GM23338 (cell line): ENCODE data around the gene AIRE. TPM values are rescaled to one million over a fixed set of nuclear protein-coding genes. Genes with fewer than 3 reads are reported as not detected.

Source experiments
- ATAC-seq: fragments of 200-7000 bp; cut with Tn5 transposase; 3 replicates; pipeline ENCODE4 v1.9.1; 2020
- DNase-seq: peaks from one replicate; pipeline ENCODE4 v3.0.0-alpha.2; 2015; ENCODE audit warnings: low spot score
- H2AFZ ChIP-seq: fragments of 200-600 bp; sonication (generic); 2 replicates; pipeline ENCODE4 v1.8.0; 2016; ENCODE audit warnings: antibody characterized with exemption, mild to moderate bottlenecking, moderate library complexity
- H3F3A ChIP-seq: fragments of 200-600 bp; sonication (generic); replicated peaks from 2 replicates; pipeline ENCODE4 v1.8.0; 2017; ENCODE audit warnings: antibody characterized with exemption, mixed run types, low read depth
- H3K27ac ChIP-seq: fragments of 200-600 bp; sonication (generic); 2 replicates; pipeline ENCODE4 v1.6.1; 2016; ENCODE audit warnings: low read depth
- H3K27me3 ChIP-seq: fragments of 200-600 bp; sonication (generic); 2 replicates; pipeline ENCODE4 v1.8.0; 2016; ENCODE audit warnings: mild to moderate bottlenecking, mixed run types, moderate library complexity; ENCODE audit not compliant: insufficient read depth
- H3K36me3 ChIP-seq: fragments of 200-600 bp; sonication (generic); 2 replicates; pipeline ENCODE4 v1.8.0; 2016; ENCODE audit warnings: mild to moderate bottlenecking; ENCODE audit not compliant: insufficient read depth
- H3K4me1 ChIP-seq: fragments of 200-600 bp; sonication (generic); 2 replicates; pipeline ENCODE4 v1.8.0; 2016; ENCODE audit warnings: mild to moderate bottlenecking, moderate library complexity; ENCODE audit not compliant: insufficient read depth
- H3K4me2 ChIP-seq: fragments of 200-600 bp; sonication (generic); 2 replicates; pipeline ENCODE4 v1.7.1; 2017; ENCODE audit warnings: mixed run types
- H3K4me3 ChIP-seq: fragments of 200-600 bp; sonication (generic); 2 replicates; pipeline ENCODE4 v1.6.1; 2016; ENCODE audit warnings: mixed run types
- H3K79me2 ChIP-seq: fragments of 200-600 bp; sonication (generic); replicated peaks from 2 replicates; pipeline ENCODE4 v1.8.0; 2017; ENCODE audit warnings: mild to moderate bottlenecking; ENCODE audit not compliant: insufficient read depth
- H3K9me2 ChIP-seq: fragments of 200-600 bp; sonication (generic); 2 replicates; pipeline ENCODE4 v1.8.0; 2017; ENCODE audit not compliant: insufficient read depth
- H4K20me1 ChIP-seq: fragments of 200-600 bp; sonication (generic); replicated peaks from 2 replicates; pipeline ENCODE4 v1.8.0; 2017; ENCODE audit warnings: mild to moderate bottlenecking; ENCODE audit not compliant: insufficient read depth
- H3K27ac Mint-ChIP-seq: 2 replicates; pipeline ENCODE4 v1.8.0; 2020; ENCODE audit warnings: inconsistent platforms, mild to moderate bottlenecking, moderate library complexity, mixed read lengths
- H3K27me3 Mint-ChIP-seq: 3 replicates; pipeline ENCODE4 v1.8.0; 2022; ENCODE audit warnings: low read depth, mild to moderate bottlenecking, moderate library complexity, mixed read lengths, inconsistent platforms; ENCODE audit not compliant: insufficient read depth, poor library complexity
- H3K36me3 Mint-ChIP-seq: 3 replicates; pipeline ENCODE4 v1.8.0; 2021; ENCODE audit warnings: low read depth, mild to moderate bottlenecking, inconsistent platforms, moderate library complexity, mixed read lengths
- H3K4me1 Mint-ChIP-seq: 3 replicates; pipeline ENCODE4 v1.8.0; 2020; ENCODE audit warnings: mild to moderate bottlenecking, inconsistent platforms, mixed read lengths
- H3K4me3 Mint-ChIP-seq: 3 replicates; pipeline ENCODE4 v1.8.0; 2021; ENCODE audit warnings: moderate library complexity, mild to moderate bottlenecking, inconsistent platforms, mixed read lengths
- H3K9me3 Mint-ChIP-seq: 3 replicates; pipeline ENCODE4 v1.8.0; 2020; ENCODE audit warnings: moderate library complexity, mild to moderate bottlenecking, inconsistent platforms, mixed read lengths
- CREB1 ChIP-seq: fragments of 250-450 bp; sonication (Bioruptor Pico); IDR thresholded peaks from 2 replicates; pipeline ENCODE4 v1.5.0; 2020; ENCODE audit warnings: low read depth, mild to moderate bottlenecking, moderate library complexity
- CTCF ChIP-seq, 2 experiments: fragments of 200-600 bp in 1 of 2; sonication (generic) in 1 of 2; conservative IDR thresholded peaks; 2 replicates each; pipeline versions ENCODE4 v1.5.1 to v1.6.1; 2016 to 2017; ENCODE audit warnings: antibody characterized with exemption in 2 of 2, low read depth in 2 of 2, mild to moderate bottlenecking in 2 of 2, moderate library complexity in 1 of 2
- JUNB ChIP-seq: IDR thresholded peaks from one replicate; pipeline ENCODE4 v1.6.1; 2016; ENCODE audit warnings: antibody characterized with exemption; ENCODE audit not compliant: unreplicated experiment
- NANOG ChIP-seq: IDR thresholded peaks from 2 replicates; pipeline ENCODE4 v1.6.1; 2016; ENCODE audit warnings: antibody characterized with exemption, borderline replicate concordance
- POLR2AphosphoS5 ChIP-seq: IDR thresholded peaks from 2 replicates; pipeline ENCODE4 v1.6.1; 2016; ENCODE audit warnings: antibody characterized with exemption, low read depth
- REST ChIP-seq: IDR thresholded peaks from one replicate; pipeline ENCODE4 v1.6.1; 2018; ENCODE audit warnings: antibody characterized with exemption; ENCODE audit not compliant: unreplicated experiment
- STAT1 ChIP-seq: IDR thresholded peaks from one replicate; pipeline ENCODE4 v1.6.1; 2016; ENCODE audit warnings: antibody characterized with exemption; ENCODE audit not compliant: unreplicated experiment
- ZNF331 ChIP-seq: fragments of 250-450 bp; sonication (Bioruptor Pico); IDR thresholded peaks from 2 replicates; pipeline ENCODE4 v1.5.0; 2020; ENCODE audit warnings: low read depth, mild to moderate bottlenecking, moderate library complexity
- polyA plus RNA-seq: library from polyadenylated mRNA; unstranded; fragments of >200 nt; fragmentation: Nextera tagmentation; extraction: Ambion mirVana; gene quantifications from 2 replicates; pipeline ENCODE4 v1.2.1, GENCODE V29; 2016
- total RNA-seq: library from RNA; depleted of rRNA; stranded (reverse); fragments of >200 nt; shearing (Covaris generic); gene quantifications from 2 replicates; pipeline ENCODE4 v1.2.3, GENCODE V29; 2014
- TF ChIP-seq, protein P1 (sequence below): IDR thresholded peaks from 2 replicates; pipeline ENCODE4 v1.6.1; 2016; ENCODE audit warnings: antibody characterized with exemption

AIRE gene
- total and polyA plus RNA-seq, 2 experiments from 2014 or later: 0.10 TPM; not detected in 1

DNA sequence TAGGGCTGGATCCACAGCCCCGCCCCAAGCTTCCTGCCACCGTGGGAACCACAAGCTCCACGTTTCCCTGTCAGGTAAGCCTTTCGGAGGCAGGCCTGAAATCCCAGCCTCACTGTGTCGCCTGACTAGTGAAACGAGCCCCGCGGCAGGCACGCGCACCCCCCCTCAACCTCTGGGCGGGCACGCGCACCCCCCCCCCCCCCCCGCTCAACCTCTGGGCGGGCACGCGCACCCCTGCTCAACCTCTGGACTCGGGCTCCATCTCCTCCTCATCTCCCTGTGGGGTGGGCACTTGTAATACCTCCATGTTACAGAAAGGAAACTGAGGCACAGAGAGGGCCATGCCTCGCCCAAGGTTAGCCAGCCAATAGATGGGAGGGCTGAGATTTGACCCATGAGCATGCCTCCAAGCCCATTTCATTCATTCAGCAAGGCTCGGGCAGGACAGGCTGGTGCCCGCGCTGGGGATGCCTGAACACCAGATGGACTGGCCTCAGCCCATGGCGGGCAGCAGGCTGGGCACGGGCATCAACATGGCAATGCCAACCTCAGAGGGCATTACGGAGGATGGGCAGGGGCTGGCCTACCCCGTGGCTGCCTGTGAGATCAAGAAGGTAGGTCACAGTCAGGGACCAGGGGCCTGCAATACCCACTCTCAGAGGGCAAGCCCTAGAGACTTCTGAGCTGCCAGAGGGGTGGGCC is 48.8 kb downstream of the AIRE start:
- Histone ChIP-seq H3F3A (peaks cover 5% of the 10 kb centered on the region; the same call in 1 of the 2 replicates), H3K4me1 (no peaks in the 10 kb centered on the region), H3K4me2 (no peak overlapping the region), H3K27ac (no peak overlapping the region), H3K79me2 (no peaks in the 10 kb centered on the region), H3K27me3 (no peaks in the 10 kb centered on the region), H3K9me2 (no peaks in the 10 kb centered on the region), H3K36me3 (no peaks in the 10 kb centered on the region), H2AFZ (no peak overlapping the region), H3K4me3 (no peak overlapping the region), H4K20me1 (no peaks in the 10 kb centered on the region)
- no peaks in the 10 kb centered on the region for H3K9me3 Mint-ChIP-seq
- peaks cover 6% of the 10 kb centered on the region for H3K27me3 Mint-ChIP-seq
- no peak for DNase-seq
- H3K36me3 Mint-ChIP-seq: no peaks in the 10 kb centered on the region; the same call in 2 of the 3 replicates
- no peak for ATAC-seq
- H3K4me3 Mint-ChIP-seq: no peak overlapping the region
- H3K4me1 Mint-ChIP-seq: peaks cover 8% of the 10 kb centered on the region
- no peak overlapping the region for H3K27ac Mint-ChIP-seq
- TF ChIP-seq POLR2AphosphoS5: no peak
- TF ChIP-seq, protein P1, sequence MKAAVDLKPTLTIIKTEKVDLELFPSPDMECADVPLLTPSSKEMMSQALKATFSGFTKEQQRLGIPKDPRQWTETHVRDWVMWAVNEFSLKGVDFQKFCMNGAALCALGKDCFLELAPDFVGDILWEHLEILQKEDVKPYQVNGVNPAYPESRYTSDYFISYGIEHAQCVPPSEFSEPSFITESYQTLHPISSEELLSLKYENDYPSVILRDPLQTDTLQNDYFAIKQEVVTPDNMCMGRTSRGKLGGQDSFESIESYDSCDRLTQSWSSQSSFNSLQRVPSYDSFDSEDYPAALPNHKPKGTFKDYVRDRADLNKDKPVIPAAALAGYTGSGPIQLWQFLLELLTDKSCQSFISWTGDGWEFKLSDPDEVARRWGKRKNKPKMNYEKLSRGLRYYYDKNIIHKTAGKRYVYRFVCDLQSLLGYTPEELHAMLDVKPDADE: no peak
- no peak for TF ChIP-seq CTCF (conservative IDR thresholded peaks at IDR 0.05; ENCODE audit: low read depth in 2 of 2)
- no peak for TF ChIP-seq JUNB
- no peak for TF ChIP-seq STAT1
- TF ChIP-seq REST: no peak
- no peak for TF ChIP-seq NANOG
- no peak for TF ChIP-seq ZNF331 (CRISPR knock-in tag)
- TF ChIP-seq CREB1 (CRISPR knock-in tag): no peak
